Measurements from ENCODE around the gene TMEM256.

Gene TMEM256

DNA sequence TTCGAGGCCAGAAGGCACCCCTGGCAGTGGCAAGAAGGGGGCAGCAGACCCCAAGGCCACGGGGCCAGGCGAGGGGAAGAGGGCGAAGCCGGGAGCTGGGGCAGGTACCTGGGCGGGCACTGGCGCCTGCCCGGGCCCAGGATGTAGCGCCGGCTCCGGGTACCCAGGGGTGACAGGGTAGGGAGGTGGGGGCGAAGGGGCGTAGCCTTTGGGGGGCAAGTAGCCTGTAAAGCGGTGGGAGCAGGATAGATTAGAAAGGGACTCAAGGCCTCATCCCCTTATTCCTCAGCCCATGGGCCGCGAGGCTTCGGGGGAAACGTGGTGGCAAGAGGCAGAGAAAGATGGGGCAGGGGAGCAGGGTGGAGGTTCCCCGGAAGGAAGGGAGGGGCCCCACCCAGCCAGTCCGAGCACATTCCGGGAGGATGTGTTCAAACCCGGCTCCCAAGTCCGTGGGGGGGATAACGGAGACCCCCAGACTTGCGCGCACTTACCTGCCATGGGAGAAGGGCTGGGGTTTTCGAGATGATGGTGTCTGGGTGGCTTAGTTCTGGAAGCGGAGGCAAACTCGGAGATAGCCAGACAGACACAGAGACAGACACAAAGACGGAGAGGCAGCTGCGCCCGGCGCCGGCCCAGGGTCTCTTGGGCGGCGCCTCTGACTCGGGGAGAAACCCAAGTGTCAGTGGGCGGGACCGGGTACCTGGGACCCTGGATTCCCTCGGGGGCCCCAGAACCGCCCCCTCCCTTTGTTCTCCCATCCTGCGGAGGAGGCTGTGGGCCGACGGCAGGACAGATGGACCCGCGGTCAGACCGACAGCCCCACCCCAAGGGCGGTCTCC lies 10.1 kb downstream of the TMEM256 start:
- no peak for TF ChIP-seq POLR2A (IDR thresholded peaks at IDR 0.05; ENCODE audit: low read length)
- TF ChIP-seq GATA1 (IDR thresholded peaks at IDR 0.05; ENCODE audit: low read depth, low read length), result no peak
- DNase-seq, result peak in 1 of 2 experiments; percentile 64

DNA sequence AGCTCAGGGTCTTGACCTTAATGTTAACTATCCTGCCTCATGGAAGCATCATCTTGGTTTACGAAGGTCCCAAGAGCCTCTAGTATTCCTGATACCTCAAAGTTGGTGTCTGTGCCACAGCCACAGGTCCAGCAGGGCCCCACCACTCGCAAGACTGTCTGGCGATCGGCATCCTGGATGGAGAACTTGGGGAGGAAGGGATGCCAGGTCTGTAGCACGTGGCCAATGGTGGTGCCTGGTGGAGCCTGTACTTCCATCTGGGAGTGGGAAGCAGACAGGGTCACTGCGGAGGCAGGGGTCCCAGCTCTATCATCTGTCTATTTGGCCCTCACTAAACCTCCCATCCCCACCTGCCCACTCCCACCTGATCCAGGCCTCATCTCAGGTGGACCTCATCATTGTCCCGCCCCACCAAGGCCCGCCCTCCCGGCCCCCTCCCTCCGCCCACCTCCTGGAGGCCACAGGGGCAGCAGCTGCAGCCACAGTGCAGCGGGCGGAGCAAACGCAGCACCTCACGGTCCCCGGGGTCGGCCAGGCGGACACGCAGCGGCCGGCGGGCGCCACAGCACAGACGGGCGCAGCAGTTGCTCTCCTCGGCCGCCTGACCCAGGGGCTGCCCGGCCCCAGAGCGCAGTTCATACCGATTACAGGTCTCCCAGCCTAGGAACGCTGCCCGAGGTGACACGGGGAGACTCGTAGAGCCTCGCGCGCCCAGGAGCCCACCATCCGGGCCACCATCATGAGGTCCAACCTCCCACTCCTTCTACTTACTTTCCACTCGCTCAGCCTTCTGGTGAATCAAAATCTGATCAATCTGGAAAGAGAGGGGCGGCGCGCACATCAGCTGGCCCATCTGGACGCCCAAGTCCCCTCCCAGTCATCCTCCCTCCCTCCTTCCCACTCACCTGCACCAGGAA lies 10.9 kb downstream of the TMEM256 start:
- DNase-seq, result no peak
- TF ChIP-seq POLR2A (IDR thresholded peaks at IDR 0.05; ENCODE audit: low read length) (no peak), GATA1 (IDR thresholded peaks at IDR 0.05; ENCODE audit: low read depth, low read length) (no peak)

DNA sequence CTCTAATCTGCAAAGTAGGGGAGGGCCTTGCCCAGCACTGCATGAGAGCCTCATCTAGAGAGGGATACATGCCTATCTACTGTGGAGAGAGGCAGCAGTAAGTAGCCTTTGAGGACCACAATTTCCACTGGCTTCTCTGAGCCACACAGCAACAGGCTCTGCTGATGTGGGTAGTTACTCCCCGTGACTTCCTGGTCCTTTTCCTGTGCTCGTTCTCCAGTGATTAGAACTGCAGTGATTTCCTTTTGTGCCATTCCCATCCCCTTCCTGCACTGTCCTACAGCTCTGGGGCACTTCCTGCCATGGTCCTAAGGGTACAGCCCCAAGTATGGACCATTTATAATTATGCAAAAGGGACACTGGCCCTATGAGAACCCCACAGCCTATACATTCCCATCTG lies 12.6 kb downstream of the TMEM256 start:
- DNase-seq, result no peak
- TF ChIP-seq POLR2A (IDR thresholded peaks at IDR 0.05; ENCODE audit: low read length) (no peak), GATA1 (IDR thresholded peaks at IDR 0.05; ENCODE audit: low read depth, low read length) (no peak)

DNA sequence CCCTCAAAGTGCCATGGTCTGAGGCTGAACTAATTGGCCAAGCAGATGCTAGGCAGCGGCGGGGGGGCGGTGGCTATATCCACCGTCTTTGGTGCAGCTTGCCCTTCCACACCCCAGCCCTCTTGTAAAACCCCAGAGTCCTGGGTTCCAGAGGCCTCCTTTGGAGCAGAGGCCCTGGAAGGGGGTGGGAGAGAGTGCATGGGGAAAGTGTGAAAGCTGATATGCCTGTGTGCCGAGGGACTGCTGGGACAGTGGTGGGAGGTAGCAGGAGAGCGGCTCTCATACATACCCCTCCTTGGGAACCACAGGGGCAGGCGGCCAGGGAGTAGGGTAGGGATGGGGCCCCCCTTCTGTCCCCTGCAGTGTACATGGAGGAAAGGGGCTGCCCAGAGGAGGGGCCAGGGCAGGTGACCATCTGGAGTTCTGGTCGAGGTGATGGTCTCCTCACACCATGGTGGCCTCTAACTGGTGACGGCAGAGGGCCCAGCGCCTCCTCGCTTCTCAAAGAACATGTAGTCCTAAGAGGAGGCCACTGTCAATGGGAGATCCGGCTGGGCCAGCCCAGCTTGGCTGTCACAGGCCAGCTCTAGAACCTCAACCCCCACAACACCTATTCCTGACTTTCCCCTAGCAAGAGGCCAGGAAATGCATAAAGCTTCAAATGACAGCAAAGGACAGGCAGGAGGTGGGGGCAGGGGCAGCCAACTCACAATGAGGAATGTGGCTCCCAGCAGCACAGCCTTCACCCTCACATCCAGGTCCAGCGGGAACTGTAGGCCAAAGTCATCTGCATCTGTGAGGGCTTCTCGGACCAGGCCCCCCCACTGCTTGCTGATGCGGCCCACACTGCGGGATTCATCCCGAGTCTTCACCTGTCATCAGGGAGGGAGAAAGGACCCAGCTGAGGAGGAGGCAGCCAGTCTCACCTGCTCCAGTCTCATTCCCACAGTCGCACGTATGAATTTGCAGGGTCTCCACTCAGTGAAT lies 13.7 kb downstream of the TMEM256 start:
- DNase-seq, result no peak
- TF ChIP-seq POLR2A (IDR thresholded peaks at IDR 0.05; ENCODE audit: low read length), result no peak
- no peak for TF ChIP-seq GATA1 (IDR thresholded peaks at IDR 0.05; ENCODE audit: low read depth, low read length)

DNA sequence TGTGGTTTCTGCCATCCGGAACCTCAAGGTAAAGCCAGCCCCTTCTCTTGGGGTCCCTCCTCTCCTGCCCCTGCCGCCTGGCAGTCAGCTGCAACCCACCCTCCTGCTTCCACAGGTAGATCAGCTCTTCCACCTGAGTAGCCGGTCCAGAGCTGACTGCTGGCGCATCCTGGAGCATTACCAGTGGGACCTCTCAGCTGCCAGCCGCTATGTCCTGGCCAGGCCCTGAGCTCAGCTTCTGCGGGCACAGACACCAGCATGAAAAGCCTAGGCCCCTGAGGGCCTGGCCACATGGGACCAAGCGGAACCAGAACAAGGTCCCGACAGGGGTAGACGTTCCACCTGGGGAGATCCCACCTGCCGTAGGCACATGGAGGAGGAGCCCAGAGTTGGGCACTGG lies 15.0 kb downstream of the TMEM256 start:
- TF ChIP-seq GATA1 (IDR thresholded peaks at IDR 0.05; ENCODE audit: low read depth, low read length), result no peak
- TF ChIP-seq POLR2A (IDR thresholded peaks at IDR 0.05; ENCODE audit: low read length), result no peak
- DNase-seq, result no peak

DNA sequence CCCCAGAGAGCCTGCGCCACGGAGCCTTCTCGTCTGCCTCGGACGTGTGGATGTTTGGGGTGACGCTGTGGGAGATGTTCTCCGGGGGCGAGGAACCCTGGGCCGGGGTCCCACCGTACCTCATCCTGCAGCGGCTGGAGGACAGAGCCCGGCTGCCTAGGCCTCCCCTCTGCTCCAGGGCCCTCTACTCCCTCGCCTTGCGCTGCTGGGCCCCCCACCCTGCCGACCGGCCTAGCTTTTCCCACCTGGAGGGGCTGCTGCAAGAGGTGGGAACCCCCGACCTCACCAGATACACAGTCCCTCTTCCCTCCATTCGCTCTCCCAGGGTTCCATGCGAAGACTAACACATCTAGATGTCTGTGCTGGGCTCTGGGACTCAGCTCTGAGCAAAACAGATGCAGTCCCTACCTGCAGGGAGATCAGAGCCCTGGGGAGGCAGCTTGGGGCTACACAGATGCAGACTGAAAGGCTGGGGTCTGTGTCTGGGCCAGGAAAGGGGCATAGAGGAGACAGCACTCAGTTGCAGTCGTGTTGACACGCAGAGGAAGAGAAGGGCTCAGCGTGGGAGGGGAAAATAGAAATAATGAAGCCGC lies 19.3 kb downstream of the TMEM256 start:
- TF ChIP-seq POLR2A (IDR thresholded peaks at IDR 0.05; ENCODE audit: low read length) (no peak), GATA1 (IDR thresholded peaks at IDR 0.05; ENCODE audit: low read depth, low read length) (no peak)
- DNase-seq, result no peak

DNA sequence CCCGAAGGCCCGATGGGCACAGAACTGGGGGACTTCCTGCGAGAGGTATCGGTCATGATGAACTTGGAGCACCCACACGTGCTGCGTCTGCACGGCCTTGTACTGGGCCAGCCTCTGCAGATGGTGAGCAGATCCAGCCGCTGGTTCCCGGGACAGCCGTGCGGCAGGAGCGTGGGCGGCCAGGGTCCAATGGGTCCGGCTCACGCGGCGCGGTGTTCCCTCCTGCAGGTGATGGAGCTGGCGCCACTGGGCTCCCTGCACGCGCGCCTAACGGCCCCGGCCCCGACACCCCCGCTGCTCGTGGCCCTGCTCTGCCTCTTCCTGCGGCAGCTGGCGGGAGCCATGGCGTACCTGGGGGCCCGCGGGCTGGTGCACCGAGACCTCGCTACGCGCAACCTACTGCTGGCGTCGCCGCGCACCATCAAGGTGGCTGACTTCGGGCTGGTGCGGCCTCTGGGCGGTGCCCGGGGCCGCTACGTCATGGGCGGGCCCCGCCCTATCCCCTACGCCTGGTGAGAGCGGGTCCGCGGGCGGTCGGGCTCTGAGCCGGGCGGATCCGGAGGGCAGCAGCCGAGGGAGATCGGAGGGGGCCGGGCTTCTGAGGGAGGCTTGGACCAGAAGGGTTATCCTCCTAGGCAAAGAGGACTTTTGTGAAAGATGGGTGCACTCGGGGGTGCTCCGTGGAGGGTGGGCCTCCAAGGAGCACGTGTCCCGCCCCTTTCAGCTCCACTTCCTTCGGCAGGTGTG lies 20.0 kb downstream of the TMEM256 start:
- DNase-seq, result peak; percentile 45 to 68
- TF ChIP-seq GATA1 (IDR thresholded peaks at IDR 0.05; ENCODE audit: low read depth, low read length) (no peak), POLR2A (IDR thresholded peaks at IDR 0.05; ENCODE audit: low read length) (no peak)

DNA sequence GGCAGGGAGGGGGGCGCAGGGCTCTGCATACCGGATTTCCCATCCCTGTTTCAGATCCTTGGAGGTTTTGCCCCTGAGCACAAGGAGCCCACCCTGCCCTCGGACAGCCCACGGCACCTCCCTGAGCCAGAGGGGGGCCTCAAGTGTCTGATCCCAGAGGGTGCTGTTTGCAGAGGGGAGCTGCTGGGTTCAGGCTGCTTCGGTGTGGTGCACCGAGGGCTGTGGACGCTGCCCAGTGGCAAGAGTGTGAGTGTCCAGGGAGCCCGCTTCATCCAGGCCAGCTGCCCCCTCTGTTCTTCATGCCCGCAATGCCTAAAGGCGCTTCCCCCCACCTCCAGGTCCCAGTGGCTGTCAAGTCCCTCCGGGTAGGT lies 20.5 kb downstream of the TMEM256 start:
- DNase-seq, result no peak
- no peak for TF ChIP-seq GATA1 (IDR thresholded peaks at IDR 0.05; ENCODE audit: low read depth, low read length)
- no peak for TF ChIP-seq POLR2A (IDR thresholded peaks at IDR 0.05; ENCODE audit: low read length)

DNA sequence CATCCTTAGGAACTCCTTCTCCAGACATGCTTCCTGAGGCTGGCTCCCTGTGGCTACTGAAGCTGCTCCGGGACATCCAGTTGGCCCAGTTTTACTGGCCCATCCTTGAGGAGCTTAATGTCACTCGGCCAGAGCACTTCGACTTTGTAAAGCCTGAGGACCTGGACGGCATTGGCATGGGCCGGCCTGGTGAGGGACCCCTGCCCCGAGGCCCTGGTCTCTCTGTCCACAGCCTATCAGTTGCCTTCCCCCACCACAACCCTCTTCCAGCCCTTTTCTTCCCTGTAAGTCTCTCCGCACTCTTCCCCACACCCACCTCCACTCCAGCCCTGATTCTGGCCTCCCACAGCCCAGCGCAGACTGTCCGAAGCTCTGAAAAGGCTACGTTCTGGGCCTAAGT lies 21.0 kb downstream of the TMEM256 start:
- no peak for TF ChIP-seq GATA1 (IDR thresholded peaks at IDR 0.05; ENCODE audit: low read depth, low read length)
- no peak for TF ChIP-seq POLR2A (IDR thresholded peaks at IDR 0.05; ENCODE audit: low read length)
- no peak for DNase-seq

DNA sequence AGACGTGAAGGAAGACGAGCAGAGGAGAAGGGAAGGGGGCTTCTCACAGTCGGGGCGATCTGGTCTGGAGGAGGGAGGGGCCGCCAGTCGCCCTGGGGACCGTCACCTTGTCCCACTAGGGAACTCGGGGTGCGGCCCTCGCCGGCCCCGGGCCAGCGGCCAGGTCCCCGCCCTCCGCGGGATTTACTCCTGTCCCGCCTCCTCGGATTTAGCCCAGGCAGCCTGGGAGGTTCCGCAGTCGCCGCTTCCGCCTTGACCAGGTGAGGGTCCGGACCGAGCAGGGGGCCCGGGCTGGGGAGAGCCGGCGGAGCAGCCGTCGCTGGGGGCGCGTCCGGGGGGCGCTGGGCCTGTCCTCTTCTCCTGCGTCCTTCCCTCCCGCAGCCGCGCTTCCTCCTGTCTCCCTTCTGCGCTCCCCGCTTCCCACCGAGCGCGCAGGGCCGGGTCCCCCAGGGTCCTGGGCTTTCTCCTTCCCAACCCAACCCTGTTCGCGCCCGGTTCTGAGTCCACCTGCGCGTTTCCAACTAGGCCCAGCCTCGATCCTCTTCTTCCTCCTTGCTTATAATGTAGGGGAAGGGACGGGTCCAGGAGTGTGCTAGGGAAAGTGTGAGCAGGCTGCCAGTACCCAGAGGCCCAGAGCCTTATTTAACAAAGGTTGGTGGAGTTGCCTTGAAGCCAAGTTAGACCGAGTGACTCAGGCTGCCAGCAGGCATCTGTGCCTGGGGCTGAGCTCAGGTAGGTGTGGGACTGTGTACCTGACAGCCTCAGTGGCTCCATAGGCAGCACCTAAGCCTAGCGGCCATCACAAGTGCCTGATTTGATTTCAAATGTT lies 22.8 kb downstream of the TMEM256 start, which contains the start of gene TNK1:
TNK1 (plus strand) TSS at position 235 of the 829 bp plus-strand sequence. CDS start 1,838 bp downstream, outside the sequence.
- TF ChIP-seq POLR2A (IDR thresholded peaks at IDR 0.05; ENCODE audit: low read length), result no peak
- no peak for TF ChIP-seq GATA1 (IDR thresholded peaks at IDR 0.05; ENCODE audit: low read depth, low read length)
- DNase-seq, result no peak

DNA sequence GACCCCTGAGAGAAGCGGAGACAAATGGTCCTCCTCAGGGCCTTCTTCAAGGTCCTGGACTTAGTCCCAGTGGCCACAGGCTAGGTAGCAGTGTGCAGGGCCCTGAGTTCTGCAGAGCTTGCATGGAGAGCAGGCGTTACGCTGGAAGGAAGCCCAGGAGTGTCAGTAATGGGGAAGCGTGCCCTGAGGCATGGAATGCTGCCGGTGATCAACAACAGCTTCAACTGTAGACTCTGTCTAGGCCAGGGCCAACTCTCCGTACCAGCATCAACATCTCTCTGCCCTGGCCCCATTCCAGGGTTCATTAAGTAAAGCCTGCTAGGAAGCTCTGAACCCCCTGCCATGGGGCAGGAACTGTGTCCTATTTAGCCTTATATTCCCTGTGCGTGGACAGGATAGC lies 23.6 kb downstream of the TMEM256 start:
- no peak for DNase-seq
- no peak for TF ChIP-seq GATA1 (IDR thresholded peaks at IDR 0.05; ENCODE audit: low read depth, low read length)
- no peak for TF ChIP-seq POLR2A (IDR thresholded peaks at IDR 0.05; ENCODE audit: low read length)
